Ishikawa (cell line): ENCODE measurements around the gene GLYAT.

Experiments
- CEBPB ChIP-seq: IDR thresholded peaks from 2 replicates; pipeline ENCODE4 v1.6.1; 2012
- CREB1 ChIP-seq: IDR thresholded peaks from 2 replicates; pipeline ENCODE4 v1.6.1; 2012; ENCODE audit warnings: low read depth
- EGR1 ChIP-seq: IDR thresholded peaks from 2 replicates; pipeline ENCODE4 v1.6.1; 2012
- EP300 ChIP-seq: IDR thresholded peaks from 2 replicates; pipeline ENCODE4 v1.6.1; 2012; ENCODE audit warnings: borderline replicate concordance
- FOXM1 ChIP-seq: IDR thresholded peaks from 2 replicates; pipeline ENCODE4 v1.6.1; 2012; ENCODE audit warnings: low read depth, borderline replicate concordance
- MAX ChIP-seq: IDR thresholded peaks from 2 replicates; pipeline ENCODE4 v1.6.1; 2012
- NFIC ChIP-seq: IDR thresholded peaks from 2 replicates; pipeline ENCODE4 v1.6.1; 2012
- RAD21 ChIP-seq: IDR thresholded peaks from 2 replicates; pipeline ENCODE4 v1.6.1; 2012; ENCODE audit warnings: low read depth
- REST ChIP-seq: IDR thresholded peaks from 2 replicates; pipeline ENCODE4 v1.6.1; 2012; ENCODE audit warnings: low read depth, mild to moderate bottlenecking
- TAF1 ChIP-seq: IDR thresholded peaks from 2 replicates; pipeline ENCODE4 v1.6.1; 2012; ENCODE audit warnings: low read depth, mild to moderate bottlenecking
- TCF12 ChIP-seq: IDR thresholded peaks from 2 replicates; pipeline ENCODE4 v1.6.1; 2012; ENCODE audit warnings: low read depth
- TEAD4 ChIP-seq: IDR thresholded peaks from 2 replicates; pipeline ENCODE4 v1.6.1; 2012
- YY1 ChIP-seq: IDR thresholded peaks from 2 replicates; pipeline ENCODE4 v1.6.1; 2012; ENCODE audit warnings: low read depth
- ZBTB7A ChIP-seq: IDR thresholded peaks from 2 replicates; pipeline ENCODE4 v1.6.1; 2012; ENCODE audit warnings: low read depth
- TF ChIP-seq, protein P1 (sequence below): IDR thresholded peaks from 2 replicates; pipeline ENCODE4 v1.6.1; 2012

Gene GLYAT

DNA sequence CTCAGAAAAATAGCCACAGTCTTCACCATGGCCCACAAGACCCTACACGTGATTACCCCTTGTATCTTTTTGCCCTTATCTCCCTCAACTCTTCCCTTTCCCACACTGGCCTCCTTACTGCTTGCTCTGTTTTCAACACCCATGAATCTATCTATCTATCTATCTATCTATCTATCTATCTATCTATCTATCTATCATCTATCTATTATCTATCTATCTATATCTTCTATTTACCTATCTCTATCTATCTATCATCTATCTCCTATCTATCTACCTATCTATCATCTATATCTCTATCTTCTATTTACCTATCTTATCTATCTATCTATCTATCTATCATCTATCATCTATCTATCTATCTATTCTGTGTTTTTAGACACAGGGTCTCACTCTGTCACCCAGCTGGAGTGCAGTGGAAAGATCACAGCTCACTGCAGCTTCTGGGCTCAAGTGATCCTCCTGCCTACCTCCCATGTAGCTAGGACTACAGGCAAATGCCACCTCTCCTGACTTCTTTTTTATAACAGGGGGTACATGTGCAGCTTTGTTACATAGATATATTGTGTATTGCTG, 55.1 kb downstream of the GLYAT start:
- no peak for TF ChIP-seq REST
- no peak for TF ChIP-seq YY1

DNA sequence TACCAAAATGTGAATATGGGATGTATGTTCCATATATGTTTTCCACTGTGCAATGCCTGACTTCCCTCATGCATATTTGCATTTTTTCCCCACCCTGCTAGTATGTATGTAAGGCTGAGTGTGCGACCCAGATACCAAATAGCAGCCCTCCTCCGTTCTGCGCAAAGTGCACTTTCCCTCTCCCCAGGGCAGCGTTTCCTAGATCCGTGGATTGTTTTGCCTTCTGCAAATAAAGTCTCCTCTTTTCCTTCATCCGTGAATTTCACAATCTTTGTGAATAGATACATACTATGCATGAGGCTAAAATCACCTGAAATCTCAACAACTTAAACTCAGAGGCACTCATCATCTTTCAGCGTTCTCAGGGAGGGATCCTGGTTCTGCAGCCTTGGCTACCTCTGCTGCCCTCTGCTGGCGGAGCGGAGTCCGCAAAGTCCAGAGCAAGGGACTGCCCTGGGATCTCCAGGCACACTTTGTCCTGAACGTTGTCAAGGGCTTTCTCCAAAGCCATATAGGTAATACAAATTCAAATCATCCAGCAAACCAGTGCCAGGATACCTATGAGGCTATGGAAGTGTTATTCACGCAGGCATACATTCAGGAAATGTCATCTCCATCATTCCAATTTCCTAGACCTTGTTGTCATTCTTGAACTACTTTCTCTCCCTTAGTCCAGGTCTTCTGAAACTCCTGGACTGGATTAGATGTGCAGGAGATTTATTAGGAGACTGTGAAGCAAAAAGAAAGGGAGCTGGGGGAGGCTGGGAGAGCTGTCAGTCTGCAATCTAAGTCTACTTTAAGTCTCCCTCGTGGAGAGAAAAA, 56.2 kb downstream of the GLYAT start:
- TF ChIP-seq RAD21, result peak; percentile 75
- TF ChIP-seq ZBTB7A, result no peak

DNA sequence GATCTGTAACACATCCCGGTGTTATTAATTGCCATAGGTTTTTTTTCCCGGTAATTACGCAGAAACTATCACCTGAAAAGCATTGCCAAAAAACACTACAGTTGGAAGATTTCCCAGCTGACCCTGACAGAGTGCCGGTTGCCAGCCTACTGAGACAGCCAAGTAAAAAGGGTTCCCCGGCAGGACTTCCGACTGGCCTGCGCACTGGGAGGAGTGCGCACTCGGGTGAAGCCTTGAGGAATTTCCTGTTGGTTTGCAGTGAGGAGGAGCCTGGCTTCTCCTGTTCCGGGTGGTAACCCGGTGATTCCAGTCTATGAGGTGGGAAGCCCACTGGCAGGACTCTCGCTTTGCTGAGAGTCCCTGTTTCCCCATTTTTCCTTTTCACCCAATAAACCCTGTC, 57.1 kb downstream of the GLYAT start:
- no peak for TF ChIP-seq TAF1
- TF ChIP-seq YY1, result no peak
- TF ChIP-seq FOXM1, result no peak
- no peak for TF ChIP-seq CEBPB
- no peak for TF ChIP-seq TCF12
- no peak for TF ChIP-seq CREB1
- no peak for TF ChIP-seq MAX
- TF ChIP-seq REST, result no peak
- no peak for TF ChIP-seq ZBTB7A
- TF ChIP-seq EP300, result no peak
- no peak for TF ChIP-seq TEAD4
- TF ChIP-seq, protein P1, sequence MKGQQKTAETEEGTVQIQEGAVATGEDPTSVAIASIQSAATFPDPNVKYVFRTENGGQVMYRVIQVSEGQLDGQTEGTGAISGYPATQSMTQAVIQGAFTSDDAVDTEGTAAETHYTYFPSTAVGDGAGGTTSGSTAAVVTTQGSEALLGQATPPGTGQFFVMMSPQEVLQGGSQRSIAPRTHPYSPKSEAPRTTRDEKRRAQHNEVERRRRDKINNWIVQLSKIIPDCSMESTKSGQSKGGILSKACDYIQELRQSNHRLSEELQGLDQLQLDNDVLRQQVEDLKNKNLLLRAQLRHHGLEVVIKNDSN, result no peak
- no peak for TF ChIP-seq EGR1
- no peak for TF ChIP-seq NFIC
- TF ChIP-seq RAD21, result no peak

DNA sequence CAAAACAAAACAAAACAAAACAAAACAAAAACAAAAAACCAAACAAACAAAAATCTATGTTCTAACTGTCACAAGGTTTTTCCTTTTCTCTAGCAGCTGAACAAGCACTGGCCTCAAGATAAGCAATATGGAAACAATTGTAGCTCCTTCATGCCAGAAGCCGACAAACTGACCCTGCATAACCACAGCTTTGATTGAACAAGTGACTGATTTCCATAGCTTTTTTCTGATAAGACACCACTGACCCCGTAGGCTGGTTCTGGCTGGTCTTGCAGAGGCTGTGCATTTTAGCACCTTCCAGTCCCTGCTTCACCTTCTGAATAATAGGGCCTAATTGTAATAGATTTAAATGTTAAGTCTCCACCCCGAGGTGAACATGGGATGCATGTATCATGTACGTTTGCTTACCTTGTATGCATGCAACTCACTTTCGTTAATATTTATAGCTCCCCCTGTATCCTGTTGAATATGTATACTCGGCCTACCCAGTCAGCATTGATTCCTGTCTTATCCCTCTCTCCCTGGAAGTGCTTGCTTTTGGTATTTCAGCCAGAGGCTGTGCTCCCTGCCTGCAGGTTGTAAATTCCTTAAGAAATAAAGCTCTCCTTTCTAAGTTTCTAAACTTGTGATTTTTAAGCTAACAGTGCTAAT, 59.6 kb downstream of the GLYAT start:
- TF ChIP-seq FOXM1, result no peak
- TF ChIP-seq CEBPB, result no peak

GRCh38 chr11:58659910-58660570, 71.7 kb downstream of the GLYAT start:
- TF ChIP-seq TAF1, result no peak
- TF ChIP-seq, protein P1, result no peak
- TF ChIP-seq NFIC, result no peak
- no peak for TF ChIP-seq MAX
- TF ChIP-seq FOXM1, result no peak

DNA sequence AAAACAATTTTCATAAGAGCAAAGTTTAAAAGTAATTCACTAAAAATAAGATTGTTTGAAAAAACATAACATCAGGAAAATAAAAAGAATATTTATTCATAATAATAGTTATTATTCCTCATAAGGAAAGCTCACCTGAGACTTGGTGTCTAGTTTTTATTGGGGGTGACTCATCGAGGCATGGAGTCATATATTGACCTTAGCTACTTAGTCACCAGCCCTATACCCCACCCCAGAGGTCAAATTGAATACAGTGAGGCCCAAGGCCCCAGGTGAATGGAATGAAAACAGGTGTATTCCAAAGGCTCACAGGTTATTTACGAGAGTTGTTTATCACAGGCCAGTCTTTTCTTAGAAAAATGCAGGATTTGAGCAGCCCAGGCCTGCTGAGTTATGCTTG, 72.3 kb downstream of the GLYAT start:
- TF ChIP-seq MAX (no peak), NFIC (no peak), TEAD4 (no peak), CEBPB (no peak), ZBTB7A (no peak), EP300 (no peak), EGR1 (no peak)
